ENCODE results near the gene CMPK2. TPM values are rescaled to one million over a fixed set of nuclear protein-coding genes. Genes with fewer than 3 reads are reported as not detected.

CMPK2 gene
- total RNA-seq, 4 donors from 2014 or later, result 3.8 to 15.3 (median 6.3) TPM

DNA sequence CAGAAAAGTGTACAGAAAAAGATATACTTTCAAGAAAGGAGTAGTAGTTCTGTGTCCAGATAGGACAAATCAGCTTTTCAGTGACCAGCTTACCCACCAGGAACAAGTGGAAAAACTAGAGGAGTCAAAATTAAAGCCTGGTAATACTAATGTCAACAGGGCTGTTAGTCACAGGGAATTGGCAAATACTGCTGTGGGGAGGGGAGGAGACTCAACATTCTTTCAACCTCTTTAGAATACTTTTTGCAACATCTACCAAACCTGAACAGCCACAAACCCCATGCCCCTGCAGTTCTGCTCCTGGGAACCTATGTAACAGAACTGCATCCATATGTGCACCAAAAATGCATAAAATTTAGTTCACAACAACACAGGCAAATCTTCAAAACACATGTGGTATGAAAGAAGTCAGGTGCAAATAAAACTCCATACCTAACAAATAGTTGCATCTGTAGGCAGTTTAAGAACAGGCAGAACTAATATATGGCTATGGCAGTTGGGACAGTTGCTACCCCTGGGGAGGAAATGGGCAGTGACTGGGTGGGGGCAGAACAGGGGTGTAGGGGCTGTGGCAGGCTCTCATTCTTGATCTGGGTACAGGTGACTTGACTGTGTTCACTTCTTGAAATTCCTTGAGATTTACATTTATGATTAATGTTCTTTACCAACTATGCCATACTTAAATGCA lies 9.7 kb downstream of the CMPK2 start:
- intact Hi-C loops (cut with DNase I), result no loop called here
- peaks cover 0 to 4% of the 10 kb centered on the region in 2 donors for H3K36me3 ChIP-seq
- peak; percentile 25 for DNase-seq
- H3K27ac ChIP-seq, result no peak overlapping the region
- H3K4me3 ChIP-seq (replicated peaks in 1 of 3), result no peak overlapping the region
- H3K4me1 ChIP-seq, result peaks cover 0 to 6% of the 10 kb centered on the region in 2 donors
- H3K27me3 ChIP-seq, result no peaks in the 10 kb centered on the region
- no peak for TF ChIP-seq POLR2A (IDR thresholded peaks at IDR 0.05)
- TF ChIP-seq CTCF (IDR thresholded peaks at IDR 0.05), result no peak
- H3K9me3 ChIP-seq, result no peaks in the 10 kb centered on the region

DNA sequence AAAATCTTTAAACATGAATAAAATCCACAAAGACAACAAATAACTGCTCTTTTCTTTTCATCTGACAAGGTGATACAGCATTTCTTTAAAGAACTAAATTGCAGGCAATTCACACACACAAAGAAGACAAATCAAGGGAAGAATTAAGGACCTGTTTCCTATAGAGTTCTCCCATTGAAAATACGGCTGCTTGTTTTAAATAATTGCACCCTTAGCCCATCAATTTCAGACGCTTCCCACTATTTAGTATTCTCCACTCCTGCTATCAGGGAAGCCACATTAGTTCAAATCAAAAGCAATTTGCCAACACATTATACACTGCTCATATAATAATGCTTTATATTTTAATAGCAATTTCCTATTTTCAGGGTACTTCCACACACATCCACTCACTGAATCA lies 11.3 kb downstream of the CMPK2 start:
- TF ChIP-seq POLR2A (IDR thresholded peaks at IDR 0.05) (no peak), CTCF (IDR thresholded peaks at IDR 0.05) (no peak)
- DNase-seq, result no peak
- intact Hi-C loops (cut with DNase I), result no loop called here
- Histone ChIP-seq H3K27me3 (no peaks in the 10 kb centered on the region), H3K4me1 (peaks cover 0 to 6% of the 10 kb centered on the region in 2 donors), H3K27ac (no peak overlapping the region), H3K9me3 (no peaks in the 10 kb centered on the region), H3K4me3 (replicated peaks in 1 of 3) (no peak overlapping the region), H3K36me3 (peaks cover 5 to 6% of the 10 kb centered on the region in 2 donors)
- 70 to 91% methylated on average over 2 of the region's 2 CpGs for WGBS, 2 donors

- no peak for TF ChIP-seq CTCF (IDR thresholded peaks at IDR 0.05)
- TF ChIP-seq POLR2A (IDR thresholded peaks at IDR 0.05), result no peak
- H3K4me1 ChIP-seq, result peaks cover 0 to 6% of the 10 kb centered on the region in 2 donors
- no peak for DNase-seq
- H3K27ac ChIP-seq, result no peak overlapping the region
- intact Hi-C loops (cut with DNase I), result no loop called here
- H3K27me3 ChIP-seq, result no peaks in the 10 kb centered on the region
- no peaks in the 10 kb centered on the region for H3K9me3 ChIP-seq
- peaks cover 6 to 13% of the 10 kb centered on the region in 2 donors for H3K36me3 ChIP-seq
- WGBS, 2 donors, result 94 to 96% methylated on average over 2 of the region's 2 CpGs
- H3K4me3 ChIP-seq (replicated peaks in 1 of 3), result no peak overlapping the region
Observed at GRCh38 chr2:6852195-6852594, 13.5 kb downstream of the CMPK2 start.

DNA sequence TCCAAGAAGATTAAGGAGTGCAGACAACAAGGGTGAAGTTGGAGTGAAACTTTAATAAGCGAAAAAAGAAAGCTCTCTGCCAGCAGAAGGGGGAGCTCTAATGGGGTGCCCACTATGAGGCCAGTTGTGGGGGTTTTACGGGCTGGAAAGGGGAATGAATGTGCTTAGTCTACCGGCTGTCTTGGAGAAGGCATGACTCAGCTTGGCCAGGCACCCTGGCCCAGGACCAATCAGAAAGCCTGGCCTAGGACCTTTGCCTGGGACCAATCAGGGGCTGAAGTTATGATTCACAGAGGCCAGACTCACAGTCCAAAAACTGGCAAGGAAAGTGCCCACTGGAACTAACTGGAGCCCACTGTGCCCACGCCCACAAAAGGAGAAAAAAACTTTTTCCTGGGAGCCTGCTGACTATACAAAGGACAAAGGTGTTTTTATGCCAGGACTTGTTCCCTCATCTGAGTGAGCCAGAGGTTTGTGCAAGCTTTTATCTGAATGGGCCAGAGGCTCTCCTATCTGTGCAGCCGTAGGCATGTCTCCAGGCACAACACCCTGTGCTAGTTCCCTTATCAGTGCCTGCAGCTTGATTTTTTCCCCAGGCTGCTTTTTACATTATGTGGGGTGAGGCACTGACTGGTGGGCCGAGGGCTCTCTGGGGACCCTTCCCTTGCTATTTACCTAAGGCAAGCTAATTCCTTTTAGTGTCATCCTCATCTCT lies 18.6 kb downstream of the CMPK2 start:
- TF ChIP-seq CTCF (IDR thresholded peaks at IDR 0.05), result no peak
- TF ChIP-seq POLR2A (IDR thresholded peaks at IDR 0.05), result no peak
- Histone ChIP-seq H3K4me3 (replicated peaks in 1 of 3) (no peak overlapping the region), H3K27me3 (no peaks in the 10 kb centered on the region), H3K36me3 (peaks cover 6 to 13% of the 10 kb centered on the region in 2 donors), H3K27ac (no peak overlapping the region), H3K9me3 (no peaks in the 10 kb centered on the region), H3K4me1 (no peaks in the 10 kb centered on the region)
- DNase-seq, result no peak
- intact Hi-C loops (cut with DNase I), result no loop called here
- 92 to 94% methylated on average over 6 of the region's 6 CpGs for WGBS, 2 donors

DNA sequence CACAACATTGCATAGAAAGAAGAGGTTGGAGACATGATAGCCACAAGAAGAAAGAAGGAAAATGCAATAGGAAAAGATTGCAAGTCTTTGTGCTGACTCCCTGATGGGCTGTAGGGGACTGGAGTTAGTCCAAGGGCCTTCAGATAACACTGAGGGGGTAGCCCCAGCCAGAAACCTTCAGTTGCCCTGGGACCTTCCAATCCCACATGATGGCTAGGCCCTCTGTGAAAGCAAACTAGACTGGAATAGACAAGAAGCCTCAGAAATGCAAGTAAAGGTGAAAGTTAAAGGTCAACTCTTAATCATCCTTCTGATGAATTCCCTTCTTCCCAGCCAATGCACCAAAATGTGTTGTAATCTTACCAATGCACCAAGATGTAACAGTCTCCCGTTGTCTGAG lies 19.2 kb downstream of the CMPK2 start:
- peaks cover 6 to 13% of the 10 kb centered on the region in 2 donors for H3K36me3 ChIP-seq
- intact Hi-C loops (cut with DNase I), result no loop called here
- TF ChIP-seq CTCF (IDR thresholded peaks at IDR 0.05), result no peak
- no peak for TF ChIP-seq POLR2A (IDR thresholded peaks at IDR 0.05)
- no peak overlapping the region for H3K27ac ChIP-seq
- DNase-seq, result no peak
- H3K27me3 ChIP-seq, result no peaks in the 10 kb centered on the region
- no peaks in the 10 kb centered on the region for H3K9me3 ChIP-seq
- WGBS, 2 donors, result 80 to 91% methylated on average over 1 of the region's 1 CpG
- H3K4me1 ChIP-seq, result no peaks in the 10 kb centered on the region
- no peak overlapping the region for H3K4me3 ChIP-seq (replicated peaks in 1 of 3)
